Activated T-cell treated with anti-CD3 and anti-CD28 coated beads, Interleukin-2, amount 50 U/mL, for 48 hours (primary cell): ENCODE results near the gene ADAMTS7.
A peak's percentile ranks its signal among the peaks of the same experiment; 100 is the strongest.
"Not testable (repeated sequence)": the region's sequence is repeated elsewhere in the genome, so short reads cannot be mapped to it uniquely, and the experiment has no call there.

ENCODE experiments used
- DNase-seq, 2 experiments: peaks; one replicate each; pipeline ENCODE4 v3.0.0-alpha.2; 2020

ADAMTS7 gene, protein sequence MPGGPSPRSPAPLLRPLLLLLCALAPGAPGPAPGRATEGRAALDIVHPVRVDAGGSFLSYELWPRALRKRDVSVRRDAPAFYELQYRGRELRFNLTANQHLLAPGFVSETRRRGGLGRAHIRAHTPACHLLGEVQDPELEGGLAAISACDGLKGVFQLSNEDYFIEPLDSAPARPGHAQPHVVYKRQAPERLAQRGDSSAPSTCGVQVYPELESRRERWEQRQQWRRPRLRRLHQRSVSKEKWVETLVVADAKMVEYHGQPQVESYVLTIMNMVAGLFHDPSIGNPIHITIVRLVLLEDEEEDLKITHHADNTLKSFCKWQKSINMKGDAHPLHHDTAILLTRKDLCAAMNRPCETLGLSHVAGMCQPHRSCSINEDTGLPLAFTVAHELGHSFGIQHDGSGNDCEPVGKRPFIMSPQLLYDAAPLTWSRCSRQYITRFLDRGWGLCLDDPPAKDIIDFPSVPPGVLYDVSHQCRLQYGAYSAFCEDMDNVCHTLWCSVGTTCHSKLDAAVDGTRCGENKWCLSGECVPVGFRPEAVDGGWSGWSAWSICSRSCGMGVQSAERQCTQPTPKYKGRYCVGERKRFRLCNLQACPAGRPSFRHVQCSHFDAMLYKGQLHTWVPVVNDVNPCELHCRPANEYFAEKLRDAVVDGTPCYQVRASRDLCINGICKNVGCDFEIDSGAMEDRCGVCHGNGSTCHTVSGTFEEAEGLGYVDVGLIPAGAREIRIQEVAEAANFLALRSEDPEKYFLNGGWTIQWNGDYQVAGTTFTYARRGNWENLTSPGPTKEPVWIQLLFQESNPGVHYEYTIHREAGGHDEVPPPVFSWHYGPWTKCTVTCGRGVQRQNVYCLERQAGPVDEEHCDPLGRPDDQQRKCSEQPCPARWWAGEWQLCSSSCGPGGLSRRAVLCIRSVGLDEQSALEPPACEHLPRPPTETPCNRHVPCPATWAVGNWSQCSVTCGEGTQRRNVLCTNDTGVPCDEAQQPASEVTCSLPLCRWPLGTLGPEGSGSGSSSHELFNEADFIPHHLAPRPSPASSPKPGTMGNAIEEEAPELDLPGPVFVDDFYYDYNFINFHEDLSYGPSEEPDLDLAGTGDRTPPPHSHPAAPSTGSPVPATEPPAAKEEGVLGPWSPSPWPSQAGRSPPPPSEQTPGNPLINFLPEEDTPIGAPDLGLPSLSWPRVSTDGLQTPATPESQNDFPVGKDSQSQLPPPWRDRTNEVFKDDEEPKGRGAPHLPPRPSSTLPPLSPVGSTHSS (N-terminal part only)

DNA sequence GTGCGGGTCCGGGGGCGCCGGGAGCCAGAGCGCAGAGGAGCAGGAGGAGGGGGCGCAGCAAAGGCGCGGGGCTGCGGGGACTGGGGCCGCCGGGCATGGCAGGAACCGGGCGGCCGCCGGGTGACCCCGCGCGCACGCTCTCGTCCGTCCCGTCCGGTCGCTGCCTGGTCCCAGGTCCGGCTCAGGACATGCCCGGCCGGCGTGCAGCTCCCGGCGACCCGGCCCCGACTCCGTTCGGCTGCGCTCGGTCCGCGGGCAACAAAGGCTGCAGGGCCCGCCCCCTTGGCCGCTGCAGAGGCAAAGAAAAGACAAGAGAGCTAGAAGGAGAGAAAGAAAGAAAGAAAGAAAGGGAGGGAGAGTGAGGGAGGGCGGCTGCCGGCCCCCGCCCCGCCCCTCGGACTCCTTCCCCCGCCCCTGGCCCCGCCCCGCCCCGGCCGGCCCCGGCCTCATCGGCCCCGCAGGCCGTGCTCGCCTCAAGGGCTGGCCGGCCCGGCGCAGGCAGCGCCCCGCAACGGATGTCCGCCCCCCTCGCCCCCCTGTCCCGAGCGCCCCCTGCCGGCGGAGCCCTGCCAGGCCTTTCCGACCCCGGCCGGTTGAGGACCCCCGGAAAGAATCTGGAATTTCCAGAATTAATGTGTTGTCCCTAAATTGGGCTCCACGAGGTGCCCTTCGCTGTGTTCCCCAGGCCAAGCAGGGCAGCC is at the start of gene ADAMTS7:
ADAMTS7 (minus strand) TSS at position 341 of the 701 bp plus-strand sequence; CDS start at position 97, 244 bp downstream.
- DNase-seq, result peak; percentile 61 to 66

DNA sequence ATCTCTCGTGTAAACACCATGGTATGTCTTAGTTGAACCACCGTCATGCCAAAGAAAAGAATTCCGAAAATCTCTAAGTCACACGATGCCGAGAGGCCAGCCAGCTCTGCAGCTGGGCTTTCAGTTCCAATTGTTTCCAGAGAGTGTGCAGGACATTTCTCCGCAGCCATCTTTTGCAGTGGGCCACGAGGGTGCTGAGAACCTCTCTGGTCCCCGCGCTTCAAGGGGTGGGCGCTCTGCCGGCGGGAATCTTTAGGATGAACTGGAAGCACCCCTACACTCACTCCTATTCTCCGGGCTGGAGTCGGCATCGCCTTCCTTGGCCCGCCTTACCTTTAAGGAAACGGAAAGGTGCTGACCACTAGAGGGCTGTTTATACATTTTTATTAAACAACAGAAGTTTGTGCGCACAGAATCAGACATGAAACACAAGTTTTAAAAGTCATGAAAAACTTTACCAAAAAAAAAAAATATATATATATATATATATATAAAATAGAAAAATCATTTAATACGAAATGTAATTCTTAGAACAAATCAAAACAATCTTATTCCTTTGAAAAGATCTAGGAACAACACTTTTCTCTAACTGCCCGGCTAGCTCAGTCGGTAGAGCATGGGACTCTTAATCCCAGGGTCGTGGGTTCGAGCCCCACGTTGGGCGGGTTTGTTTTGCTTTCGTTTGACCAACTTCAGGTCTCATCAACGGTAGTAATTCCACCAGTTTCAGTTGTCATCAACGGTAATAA is 48.9 kb upstream of the ADAMTS7 start:
- peak; percentile 85 to 89 for DNase-seq

DNA sequence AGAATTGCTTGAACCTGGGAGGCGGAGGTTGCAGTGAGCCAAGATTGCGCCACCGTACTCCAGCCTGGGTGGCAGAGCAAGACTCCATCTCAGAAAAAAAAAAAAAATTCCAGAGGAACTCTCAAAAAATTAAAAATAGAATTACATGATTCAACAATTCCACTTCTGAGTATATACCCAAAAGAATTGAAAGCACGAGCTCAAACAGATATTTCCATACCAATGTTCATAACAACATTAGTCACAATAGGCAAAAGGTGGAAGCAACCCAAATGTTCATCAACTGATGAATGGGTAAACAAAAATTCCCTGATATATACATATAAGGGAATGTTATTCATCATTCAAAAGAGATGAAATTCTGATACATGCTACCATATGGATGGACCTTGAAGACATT is 44.5 kb upstream of the ADAMTS7 start:
- no peak for DNase-seq

DNA sequence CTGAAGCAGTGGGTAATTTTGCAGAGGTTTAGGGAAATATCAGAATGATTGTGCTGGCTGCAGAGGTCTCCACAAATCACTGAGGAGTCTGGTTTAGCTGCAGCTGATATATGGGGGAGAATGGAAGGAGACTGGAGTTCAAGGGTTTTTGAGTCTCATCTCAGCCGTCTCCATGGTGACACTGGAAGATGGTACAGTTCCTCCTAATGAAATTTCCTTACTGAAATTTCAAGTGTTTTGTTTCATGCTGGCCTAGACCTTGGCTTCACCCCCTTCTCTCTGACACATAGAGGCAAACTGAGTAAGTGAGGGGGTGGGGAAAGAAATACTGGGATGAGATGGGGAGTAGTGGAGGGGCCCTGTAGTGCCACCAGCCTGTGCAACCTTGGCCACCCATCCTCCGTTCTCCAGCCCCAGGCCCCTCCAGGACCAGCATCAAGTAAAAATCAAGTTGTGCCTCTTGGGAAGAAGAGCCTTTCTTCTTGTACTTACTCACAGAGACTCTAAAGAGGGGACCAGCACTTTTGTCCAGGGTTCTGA is 43.6 kb upstream of the ADAMTS7 start:
- no peak for DNase-seq

DNA sequence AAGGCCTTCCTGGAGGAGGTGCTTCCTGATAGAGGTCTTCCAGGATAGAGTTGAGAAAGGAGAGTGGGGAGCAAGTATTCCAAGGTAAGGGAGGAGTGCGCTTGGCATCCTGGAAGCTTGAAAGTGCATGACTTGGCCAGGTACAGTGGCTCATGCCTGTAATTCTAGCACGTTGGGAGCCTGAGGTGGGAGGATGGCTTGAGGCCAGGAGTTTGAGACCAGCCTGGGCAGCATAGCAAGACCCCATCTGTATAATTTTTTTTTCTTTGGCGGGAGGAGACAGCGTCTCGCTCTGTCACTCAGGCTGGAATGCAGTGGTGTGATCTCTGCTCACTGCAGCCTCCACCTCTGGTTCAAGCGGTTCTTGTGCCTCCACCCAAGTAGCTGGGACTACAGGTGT is 42.2 kb upstream of the ADAMTS7 start:
- no peak for DNase-seq

DNA sequence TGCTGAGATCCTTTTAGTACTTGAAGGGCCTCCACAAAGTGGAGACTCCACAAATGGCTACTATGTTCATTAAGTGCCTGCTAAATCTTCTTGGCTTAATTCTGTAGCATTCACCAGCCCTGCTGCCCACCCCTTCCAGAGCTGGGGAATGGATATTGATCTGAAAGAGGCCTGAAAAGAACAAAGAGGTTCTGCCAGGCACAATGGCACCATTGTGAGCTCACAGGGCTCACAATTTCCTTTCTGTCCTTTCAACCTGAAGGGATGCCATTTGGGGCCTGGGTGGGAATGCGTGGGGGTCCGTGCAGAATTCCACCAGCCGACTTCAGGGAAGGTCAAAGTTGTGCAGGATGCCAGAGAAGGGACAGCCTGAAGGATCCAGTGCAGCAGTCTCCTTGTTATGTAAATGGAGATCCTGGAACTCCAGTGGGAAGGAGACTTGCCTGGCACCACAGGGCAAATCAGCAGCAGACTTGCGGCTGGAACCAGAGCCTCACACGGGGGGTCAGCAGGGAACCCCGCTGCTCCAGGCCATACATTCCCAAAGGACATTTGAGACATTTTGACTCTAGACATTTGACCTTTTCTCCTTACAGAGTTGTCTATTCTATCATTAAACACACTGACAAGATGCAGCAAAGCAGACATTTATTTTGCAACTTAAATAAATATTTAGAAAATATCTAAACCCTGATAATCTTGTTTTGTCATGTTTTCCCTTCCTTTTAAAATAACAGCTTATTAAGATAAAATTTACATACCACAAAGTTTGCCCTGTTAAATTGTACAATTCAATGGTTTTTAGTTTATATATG is 39.9 kb upstream of the ADAMTS7 start:
- no peak for DNase-seq

DNA sequence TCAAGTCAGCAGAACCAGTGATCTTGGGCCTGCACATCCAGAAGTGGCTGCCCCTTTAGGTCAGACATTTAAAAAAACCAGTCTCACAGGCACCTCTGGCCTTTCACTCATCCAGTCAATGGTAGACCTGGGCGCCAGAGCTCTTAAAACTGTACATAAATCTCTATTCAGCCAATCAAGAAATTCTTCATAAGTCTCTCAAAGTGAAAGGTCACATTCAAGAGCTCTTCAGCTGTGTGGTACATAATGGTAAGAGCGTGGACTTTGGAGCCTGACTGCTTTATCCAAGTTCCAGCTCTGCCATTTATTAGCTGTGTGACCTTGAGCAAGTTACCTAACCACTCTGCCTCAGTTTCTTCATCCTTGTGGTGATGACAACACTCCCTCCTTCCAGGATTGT is 39.1 kb upstream of the ADAMTS7 start:
- DNase-seq, result no peak

DNA sequence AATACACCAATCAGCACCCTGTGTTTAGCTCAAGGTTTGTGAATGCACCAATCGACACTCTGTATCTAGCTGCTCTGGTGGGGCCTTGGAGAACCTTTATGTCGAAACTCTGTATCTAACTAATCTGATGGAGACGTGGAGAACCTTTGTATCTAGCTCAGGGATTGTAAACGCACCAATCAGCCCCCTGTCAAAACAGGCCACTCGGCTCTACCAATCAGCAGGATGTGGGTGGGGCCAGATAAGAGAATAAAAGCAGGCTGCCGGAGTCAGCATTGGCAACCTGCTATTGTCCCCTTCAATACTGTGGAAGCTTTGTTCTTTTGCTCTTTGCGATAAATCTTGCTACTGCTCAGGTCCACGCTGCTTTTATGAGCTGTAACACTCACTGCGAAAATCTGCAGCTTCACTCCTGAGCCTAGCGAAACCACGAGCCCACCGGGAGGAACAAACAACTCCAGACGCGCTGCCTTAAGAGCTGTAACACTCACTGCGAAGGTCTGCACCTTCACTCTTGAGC is 36.2 kb upstream of the ADAMTS7 start:
- not testable (repeated sequence) for DNase-seq

DNA sequence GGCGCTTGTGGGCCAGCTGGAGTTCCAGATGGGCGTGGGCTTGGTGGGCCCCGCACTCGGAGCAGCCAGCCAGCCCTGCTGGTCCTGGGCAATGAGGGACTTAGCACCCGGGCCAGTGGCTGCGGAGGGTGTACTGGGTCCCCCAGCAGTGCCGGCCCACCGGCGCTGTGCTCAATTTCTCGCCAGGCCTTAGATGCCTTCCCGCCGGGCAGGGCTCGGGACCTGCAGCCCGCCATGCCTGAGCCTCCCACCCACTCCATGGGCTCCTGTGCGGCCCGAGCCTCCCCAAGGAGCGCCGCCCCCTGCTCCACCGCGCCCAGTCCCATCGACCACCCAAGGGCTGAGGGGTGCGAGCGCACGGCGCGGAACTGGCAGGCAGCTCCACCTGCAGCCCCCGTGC is 35.6 kb upstream of the ADAMTS7 start:
- DNase-seq, result not testable (repeated sequence)

DNA sequence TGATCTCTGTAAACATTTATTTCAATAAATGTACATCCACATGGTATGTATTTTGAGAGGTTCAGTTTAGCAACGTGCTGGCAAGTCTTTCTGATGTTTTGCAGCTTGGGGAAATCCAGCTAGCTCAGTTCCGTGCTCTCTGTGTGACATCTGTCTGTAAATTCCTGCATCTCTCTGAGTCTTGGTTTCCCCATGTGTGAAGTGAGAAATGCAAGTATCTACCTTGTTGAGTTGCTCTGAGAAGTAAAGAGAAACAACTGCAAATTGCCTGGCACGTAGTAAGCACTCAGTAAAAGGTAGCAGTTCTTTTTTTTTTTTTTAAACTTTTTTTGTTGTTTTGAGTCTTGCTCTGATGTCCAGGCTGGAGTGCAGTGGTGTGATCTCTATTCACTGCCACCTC is 31.3 kb upstream of the ADAMTS7 start:
- DNase-seq, result no peak

DNA sequence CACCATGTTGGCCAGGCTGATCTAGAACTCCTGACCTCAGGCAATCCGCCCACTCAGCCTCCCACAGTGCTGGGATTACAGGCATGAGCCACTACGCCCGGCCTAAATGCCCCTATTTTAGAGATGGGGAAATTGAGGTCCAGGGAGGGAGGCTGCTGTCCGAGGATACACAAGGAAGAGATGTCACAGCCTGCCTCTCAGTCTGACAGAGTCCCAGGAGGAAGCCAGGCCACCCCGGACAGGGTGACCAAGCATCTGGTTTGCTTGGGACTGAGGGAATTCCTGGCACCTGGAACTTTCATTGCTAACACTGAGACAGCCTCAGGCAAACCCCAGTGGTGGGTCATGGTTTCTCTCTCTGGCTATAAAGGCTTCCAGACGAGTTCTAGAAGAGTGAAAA is 30.6 kb upstream of the ADAMTS7 start:
- DNase-seq, result no peak

DNA sequence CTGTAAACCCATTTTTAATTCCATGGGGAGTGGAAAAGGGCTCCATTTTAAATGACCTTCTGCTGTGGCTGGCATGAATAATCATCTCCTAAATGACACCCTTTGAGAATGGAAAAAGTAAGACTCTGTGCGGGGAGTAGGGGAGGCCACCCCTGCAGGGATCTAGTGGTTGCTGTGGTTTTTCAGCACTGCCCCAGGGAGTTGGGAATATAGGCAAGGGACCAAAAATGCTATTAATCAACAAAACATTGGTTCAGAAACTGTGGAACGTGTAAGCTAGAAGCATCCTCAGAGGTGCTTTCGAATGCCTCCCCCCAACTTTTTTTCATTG is 30.1 kb upstream of the ADAMTS7 start:
- DNase-seq, result no peak

DNA sequence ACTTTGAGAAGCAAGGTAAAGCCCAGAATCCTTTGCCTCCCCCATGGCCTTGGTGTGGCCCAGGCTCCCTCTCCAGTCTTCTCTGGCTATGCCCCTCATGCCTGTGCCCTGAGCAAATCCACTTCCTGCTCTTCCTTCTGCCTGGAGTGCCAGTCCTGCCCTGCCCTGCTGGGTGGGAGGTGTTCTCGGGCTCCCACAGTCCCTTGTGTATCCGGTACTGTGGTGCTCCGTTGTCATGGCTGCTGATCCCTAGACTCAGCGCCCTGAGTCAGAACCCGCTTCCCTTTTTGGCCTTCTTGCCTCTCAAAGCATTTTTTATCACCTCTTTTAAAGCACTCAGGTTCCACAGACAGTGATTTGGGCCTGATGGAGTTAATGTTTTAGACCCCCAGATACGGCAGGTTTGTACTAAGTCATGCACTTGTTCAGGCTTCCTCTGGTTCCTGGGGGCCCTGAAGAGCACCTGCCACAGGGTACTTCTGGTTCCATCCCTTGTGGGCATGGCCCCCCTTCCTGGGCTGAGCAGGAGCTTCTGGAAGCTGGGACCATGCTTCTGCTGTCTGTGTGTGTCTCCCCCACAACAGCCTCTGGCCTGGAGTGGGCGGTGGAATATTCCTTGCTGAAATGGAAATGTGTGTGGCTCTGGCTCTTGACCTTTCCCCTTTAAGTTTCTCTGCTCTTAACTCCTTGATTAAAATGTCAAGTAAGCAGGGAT is 29.6 kb upstream of the ADAMTS7 start:
- DNase-seq, result no peak

DNA sequence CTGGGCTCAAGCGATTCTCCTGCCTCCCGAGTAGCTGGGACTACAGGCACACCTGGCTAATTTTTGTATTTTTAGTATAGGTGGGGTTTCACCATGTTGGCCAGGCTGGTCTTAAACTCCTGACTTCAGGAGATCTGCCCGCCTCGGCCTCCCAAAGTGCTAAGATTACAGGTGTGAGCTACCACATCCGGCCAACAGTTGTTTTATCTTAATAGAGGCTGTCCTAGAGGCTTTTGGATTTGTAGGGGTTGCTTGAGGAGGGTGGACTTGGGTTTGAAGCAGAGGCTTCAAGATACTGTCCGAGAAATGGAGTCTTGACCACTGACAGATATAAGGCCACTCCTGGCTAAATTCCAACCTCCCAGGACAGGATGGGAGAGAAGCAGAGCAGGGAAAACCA is 27.9 kb upstream of the ADAMTS7 start:
- DNase-seq, result not testable (repeated sequence)

DNA sequence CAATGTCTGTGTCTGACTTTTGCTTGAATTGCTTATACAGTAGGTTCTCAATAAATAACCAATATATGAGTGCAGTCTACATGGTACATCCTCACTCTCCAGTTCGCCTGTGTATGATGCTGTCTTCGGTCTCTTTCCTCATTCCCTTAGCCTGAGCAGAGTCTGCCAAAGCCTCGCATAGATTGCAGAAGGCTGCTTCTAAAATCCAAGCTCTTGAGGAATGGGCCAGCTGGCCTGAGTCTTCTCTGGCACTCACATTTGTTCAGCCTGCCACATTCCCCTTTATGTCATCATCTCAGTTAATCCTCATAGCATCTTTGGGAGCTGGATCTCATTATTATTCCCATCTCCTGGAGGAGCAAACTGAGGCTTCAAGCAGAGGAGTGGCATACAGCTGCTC is 27.2 kb upstream of the ADAMTS7 start:
- DNase-seq, result no peak

DNA sequence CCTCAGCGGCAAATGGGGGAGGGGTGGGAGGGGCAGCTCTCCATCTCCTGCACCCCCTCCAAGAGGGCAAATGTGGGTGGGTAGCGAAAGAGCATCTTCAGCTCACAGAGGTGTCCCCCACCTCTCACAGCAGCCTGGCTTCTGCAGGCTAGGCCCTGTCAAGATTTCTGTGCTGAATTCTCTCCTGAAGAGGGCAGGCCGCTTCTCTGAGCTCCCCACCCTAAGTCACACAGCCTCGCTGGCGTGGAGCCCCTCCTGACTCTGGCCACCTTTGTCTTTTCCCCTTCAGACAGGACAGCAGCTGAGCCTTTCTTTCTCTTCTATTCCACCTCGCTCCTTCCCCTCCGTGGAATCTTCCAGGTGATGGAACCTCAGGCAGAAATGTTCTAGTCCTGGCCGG is 26.3 kb upstream of the ADAMTS7 start:
- DNase-seq, result no peak

DNA sequence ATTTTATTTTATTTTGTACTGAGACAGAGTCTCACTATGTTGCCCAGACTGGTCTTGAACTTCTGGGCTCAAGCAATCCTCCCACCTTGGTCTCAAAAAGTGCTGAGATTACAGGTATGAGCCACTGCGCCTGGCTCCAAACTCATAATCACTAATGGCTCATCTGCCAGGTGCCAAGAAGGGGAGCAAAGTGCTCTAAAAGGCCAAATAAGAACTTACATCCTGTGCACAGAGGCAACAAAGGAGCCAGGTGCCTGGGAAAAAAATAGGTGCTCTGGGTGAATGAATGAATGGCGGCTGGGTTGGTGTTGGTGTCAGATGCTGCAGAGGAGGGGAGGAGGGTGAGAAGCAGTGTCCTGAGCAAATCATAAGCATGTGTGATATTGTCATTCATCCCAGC is 25.9 kb upstream of the ADAMTS7 start:
- no peak for DNase-seq

DNA sequence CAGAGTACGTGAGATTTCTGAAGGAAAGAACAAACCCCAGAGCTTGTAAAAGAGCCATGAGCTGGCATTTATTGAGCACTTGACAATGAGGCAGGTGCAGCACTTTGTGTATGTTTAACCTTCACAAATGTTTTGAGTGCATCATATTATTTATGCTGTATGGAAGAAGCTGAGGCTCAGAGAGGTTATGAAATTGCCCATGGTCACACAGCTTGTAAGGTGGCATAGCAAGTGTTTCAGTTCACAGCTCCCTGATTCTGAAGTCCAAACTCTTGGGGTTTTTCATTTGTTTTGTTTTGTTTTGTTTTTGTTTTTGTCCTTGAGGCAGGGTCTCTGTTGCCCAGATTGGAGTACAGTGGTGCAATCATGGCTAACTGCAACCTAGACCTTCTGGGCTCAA is 25.1 kb upstream of the ADAMTS7 start:
- DNase-seq, result no peak
